HepG2 (cell line): ENCODE results near the gene VASN. TPM values are rescaled to one million over a fixed set of nuclear protein-coding genes. Genes with fewer than 3 reads are reported as not detected.

Source experiments
- FOXK1 ChIP-seq: sonication (generic); formaldehyde crosslinking; IDR thresholded peaks from 2 replicates; pipeline ENCODE4 v1.4.0; 2020; ENCODE audit warnings: low read depth, missing genetic modification reagents, borderline replicate concordance
- KLF12 ChIP-seq: sonication (generic); formaldehyde crosslinking; IDR thresholded peaks from 2 replicates; pipeline ENCODE4 v1.4.0; 2020; ENCODE audit warnings: missing genetic modification reagents, borderline replicate concordance
- NFE2L2 ChIP-seq: fragments of 150-350 bp; IDR thresholded peaks from 2 replicates; pipeline ENCODE4 v1.6.1; 2014; ENCODE audit warnings: low read length
- NR2F1 ChIP-seq, 2 experiments: fragments of 450-650 bp in 1 of 2; formaldehyde crosslinking in 1 of 2; IDR thresholded peaks; 2 replicates each; pipeline versions ENCODE4 v1.5.0 to v1.6.1; 2016 to 2020; ENCODE audit warnings: mild to moderate bottlenecking in 1 of 2, missing compliant biosample characterization in 1 of 2, missing genetic modification reagents in 1 of 2, moderate library complexity in 1 of 2
- RARA ChIP-seq: IDR thresholded peaks from 2 replicates; pipeline ENCODE4 v1.6.1; 2016; ENCODE audit warnings: missing genetic modification reagents, missing compliant biosample characterization
- RXRB ChIP-seq: IDR thresholded peaks from 2 replicates; pipeline ENCODE4 v1.6.1; 2016; ENCODE audit warnings: borderline replicate concordance, missing genetic modification reagents, missing compliant biosample characterization
- TBX3 ChIP-seq: fragments of 450-650 bp; IDR thresholded peaks from 2 replicates; pipeline ENCODE4 v1.6.1; 2017; ENCODE audit warnings: antibody characterized with exemption, mild to moderate bottlenecking, inconsistent platforms, borderline replicate concordance
- USF2 ChIP-seq, 2 experiments: sonication (generic) in 1 of 2; formaldehyde crosslinking in 1 of 2; IDR thresholded peaks; 2 replicates each; pipeline versions ENCODE4 v1.5.1 to v1.6.1; 2011 to 2020; ENCODE audit warnings: borderline replicate concordance in 1 of 2, low read depth in 1 of 2, low read length in 1 of 2, mild to moderate bottlenecking in 1 of 2, missing genetic modification reagents in 1 of 2, moderate library complexity in 1 of 2
- ZKSCAN1 ChIP-seq: fragments of 150-350 bp; IDR thresholded peaks from 2 replicates; pipeline ENCODE4 v1.6.1; 2014; ENCODE audit warnings: low read length
- ZNF34 ChIP-seq: sonication (generic); formaldehyde crosslinking; IDR thresholded peaks from 2 replicates; pipeline ENCODE4 v1.4.0; 2020; ENCODE audit warnings: mild to moderate bottlenecking, missing genetic modification reagents, borderline replicate concordance
- ZNF44 ChIP-seq: sonication (generic); formaldehyde crosslinking; IDR thresholded peaks from 2 replicates; pipeline ENCODE4 v1.5.1; 2020; ENCODE audit warnings: mild to moderate bottlenecking, missing genetic modification reagents
- ZNF441 ChIP-seq: sonication (generic); formaldehyde crosslinking; IDR thresholded peaks from 2 replicates; pipeline ENCODE4 v1.7.0; 2021; ENCODE audit warnings: missing genetic modification reagents, borderline replicate concordance
- ZNF546 ChIP-seq: sonication (generic); formaldehyde crosslinking; conservative IDR thresholded peaks from 2 replicates; pipeline ENCODE4 v1.8.1; 2023; ENCODE audit warnings: mild to moderate bottlenecking, missing genetic modification reagents
- ZNF646 ChIP-seq: sonication (generic); formaldehyde crosslinking; IDR thresholded peaks from 2 replicates; pipeline ENCODE4 v1.9.0; 2021; ENCODE audit warnings: mild to moderate bottlenecking, missing genetic modification reagents
- ZNF770 ChIP-seq: sonication (generic); formaldehyde crosslinking; IDR thresholded peaks from 2 replicates; pipeline ENCODE4 v1.5.0; 2020; ENCODE audit warnings: mild to moderate bottlenecking, missing genetic modification reagents
- ZXDC ChIP-seq: sonication (generic); formaldehyde crosslinking; IDR thresholded peaks from 2 replicates; pipeline ENCODE4 v1.5.0; 2020; ENCODE audit warnings: mild to moderate bottlenecking, missing genetic modification reagents
- polyA plus RNA-seq, 8 experiments: library from polyadenylated mRNA; depleted of rRNA in 3 of 8; stranded (reverse) in 7 of 8; unstranded in 1 of 8; fragments of >200 nt; fragmentation: Illumina TruSeq in 4 of 8; extraction: Trizol in 4 of 8; gene quantifications; 2 replicates each; pipeline versions ENCODE4 v1.2.1 to v1.2.3, GENCODE V29; 2011 to 2016; ENCODE audit warnings: low read depth in 4 of 8, missing spikeins in 1 of 8, mixed read lengths in 1 of 8; ENCODE audit not compliant: insufficient read depth in 1 of 8
- total RNA-seq, 5 experiments: library from RNA; depleted of rRNA; stranded (reverse); fragments of >200 nt; fragmentation: Illumina TruSeq; extraction: Trizol; gene quantifications; 2 replicates each; pipeline ENCODE4 v1.2.3, GENCODE V29; 2016; ENCODE audit warnings: low read depth in 1 of 5

The VASN gene
- total and polyA plus RNA-seq, 2 of the 13 experiments (the other 11 are each of a cell fraction or from before 2014, with no cell fraction given), result 8.4 to 18.2 TPM

- TF ChIP-seq NFE2L2 (no peak), FOXK1 (no peak), ZKSCAN1 (no peak; the same call in 1 of the 2 replicates), ZNF441 (CRISPR knock-in tag) (no peak), NR2F1 (CRISPR knock-in tag; IDR thresholded peaks at IDR 0.05) (peak in 1 of 2 experiments; percentile 40; a peak in 1 of 4 replicates), ZNF34 (no peak), ZNF646 (CRISPR knock-in tag) (no peak), RARA (CRISPR knock-in tag) (peak; percentile 78), RXRB (CRISPR knock-in tag) (peak; percentile 93), USF2 (IDR thresholded peaks at IDR 0.05; ENCODE audit: low read depth, low read length) (no peak), USF2 (CRISPR knock-in tag; IDR thresholded peaks at IDR 0.05; ENCODE audit: borderline replicate concordance) (no peak), ZNF44 (CRISPR knock-in tag) (no peak), ZXDC (CRISPR knock-in tag) (no peak), ZNF770 (peak; percentile 52; the same call in 1 of the 2 replicates), TBX3 (peak; percentile 68), ZNF546 (CRISPR knock-in tag) (no peak; the same call in 1 of the 2 replicates), KLF12 (CRISPR knock-in tag) (no peak)
Observed at GRCh38 chr16:4367393-4367856, 4.2 kb upstream of the VASN start (continued).
